PC-9 (cell line): ENCODE measurements around the gene TMEM50B. TPM values are rescaled to one million over a fixed set of nuclear protein-coding genes. Genes with fewer than 3 reads are reported as not detected.
A peak's percentile ranks its signal among the peaks of the same experiment; 100 is the strongest.

Source experiments
- BruUV-seq: library from RNA; stranded (reverse); fragments of 400-500 nt; replicated peaks from 2 replicates; lab custom pipeline; 2021; lab: Mats Ljungman, UMichigan
- CTCF ChIA-PET: fragments of 300-600 bp; sonication (Branson Sonifier 250); formaldehyde crosslinking; loops from one replicate; lab custom pipeline; 2022; ENCODE audit warnings: antibody characterized with exemption; lab: Charles Lee
- POLR2A ChIA-PET: fragments of 300-600 bp; sonication (Branson Sonifier 250); formaldehyde crosslinking; loops from one replicate; lab custom pipeline; 2022; ENCODE audit warnings: antibody characterized with exemption; ENCODE audit not compliant: unreplicated experiment; lab: Charles Lee
- DNase-seq, 2 experiments: peaks; one replicate each; pipeline versions ENCODE4 v3.0.0 to v3.0.0-alpha.2; 2015 to 2022; ENCODE audit warnings: mixed read lengths in 1 of 2
- H2AFZ ChIP-seq: fragments of 200-600 bp; sonication (generic); 2 replicates; pipeline ENCODE4 v1.8.1; 2017; ENCODE audit warnings: antibody characterized with exemption
- H3F3A ChIP-seq: fragments of 200-600 bp; sonication (generic); 2 replicates; pipeline ENCODE4 v1.8.1; 2017; ENCODE audit warnings: antibody characterized with exemption, mild to moderate bottlenecking, low read depth; ENCODE audit not compliant: insufficient read depth
- H3K27ac ChIP-seq: fragments of 200-600 bp; sonication (generic); 2 replicates; pipeline ENCODE4 v1.6.1; 2016; ENCODE audit warnings: mixed run types
- H3K27me3 ChIP-seq: fragments of 200-600 bp; sonication (generic); 2 replicates; pipeline ENCODE4 v1.6.1; 2016; ENCODE audit warnings: low read depth, mixed run types; ENCODE audit not compliant: insufficient read depth
- H3K36me3 ChIP-seq: fragments of 200-600 bp; sonication (generic); 2 replicates; pipeline ENCODE4 v1.6.1; 2016; ENCODE audit warnings: low read depth, mixed run types
- H3K4me1 ChIP-seq: fragments of 200-600 bp; sonication (generic); replicated peaks from 2 replicates; pipeline ENCODE4 v1.6.1; 2016; ENCODE audit warnings: mixed run types; ENCODE audit not compliant: insufficient read depth
- H3K4me2 ChIP-seq: fragments of 200-600 bp; sonication (generic); 2 replicates; pipeline ENCODE4 v1.6.1; 2017; ENCODE audit warnings: mixed run types
- H3K4me3 ChIP-seq: fragments of 200-600 bp; sonication (generic); 2 replicates; pipeline ENCODE4 v1.6.1; 2016; ENCODE audit warnings: mixed run types
- H3K79me2 ChIP-seq: fragments of 200-600 bp; sonication (generic); 2 replicates; pipeline ENCODE4 v1.6.1; 2017; ENCODE audit warnings: low read depth, mixed run types
- H3K9me2 ChIP-seq: fragments of 200-600 bp; sonication (generic); 2 replicates; pipeline ENCODE4 v1.8.1; 2017; ENCODE audit warnings: mild to moderate bottlenecking; ENCODE audit not compliant: insufficient read depth
- H3K9me3 ChIP-seq: fragments of 200-600 bp; sonication (generic); 2 replicates; pipeline ENCODE4 v1.8.1; 2016; ENCODE audit warnings: low read depth; ENCODE audit not compliant: insufficient read depth
- H4K20me1 ChIP-seq: fragments of 200-600 bp; sonication (generic); 2 replicates; pipeline ENCODE4 v1.8.1; 2017; ENCODE audit not compliant: insufficient read depth
- CTCF ChIP-seq: fragments of 200-600 bp; sonication (generic); conservative IDR thresholded peaks from 2 replicates; pipeline ENCODE4 v1.6.1; 2017; ENCODE audit warnings: mixed run types, antibody characterized with exemption, mild to moderate bottlenecking, moderate library complexity
- EZH2 ChIP-seq: fragments of 200-600 bp; sonication (generic); IDR thresholded peaks from 2 replicates; pipeline ENCODE4 v1.8.0; 2017; ENCODE audit warnings: antibody characterized with exemption, low read depth
- intact Hi-C: fragments of 100-400 bp; cut with micrococcal nuclease; formaldehyde crosslinking; loops from one replicate; pipeline ENCODE4 v1.10.0; 2022; ENCODE audit not compliant: unreplicated experiment
- total RNA-seq: library from RNA; stranded (reverse); gene quantifications from 2 replicates; pipeline ENCODE4 v1.2.3, GENCODE V29; 2021

Gene TMEM50B
- total RNA-seq, 1 experiment from 2014 or later = 11.7 TPM

- Histone ChIP-seq H3K9me3 (no peaks in the 10 kb centered on the region), H3K4me2 (peak overlapping the region; percentile 80; the same call in 1 of the 2 replicates), H2AFZ (no peak overlapping the region), H3K79me2 (no peaks in the 10 kb centered on the region), H3K36me3 (no peaks in the 10 kb centered on the region), H3K27ac (no peak overlapping the region), H4K20me1 (no peaks in the 10 kb centered on the region), H3K4me1 (no peaks in the 10 kb centered on the region), H3F3A (no peaks in the 10 kb centered on the region; the same call in 1 of the 2 replicates), H3K9me2 (no peaks in the 10 kb centered on the region), H3K27me3 (no peaks in the 10 kb centered on the region), H3K4me3 (no peak overlapping the region)
- ChIA-PET CTCF (no interaction called here), POLR2A (no interaction called here)
- no peak for DNase-seq
- TF ChIP-seq EZH2 (no peak), CTCF (no peak)
- intact Hi-C loops = loop anchor here (5.0 kb wide), 1 partner anchor 50 kb away; the partner anchor contains the start of genes GART and SON
- BruUV-seq = no TSS peak
Observed at GRCh38 chr21:33492571-33492970, 12.8 kb upstream of the TMEM50B start.

- Histone ChIP-seq H3F3A (no peaks in the 10 kb centered on the region; the same call in 1 of the 2 replicates), H3K27ac (no peak within 1 kb of the TSS), H3K4me3 (peak within 1 kb of the TSS; percentile 63), H3K4me1 (no peaks in the 10 kb centered on the region), H2AFZ (peak within 1 kb of the TSS; percentile 83), H3K9me3 (no peaks in the 10 kb centered on the region), H3K9me2 (no peaks in the 10 kb centered on the region), H3K27me3 (no peaks in the 10 kb centered on the region), H3K79me2 (no peaks in the 10 kb centered on the region), H3K4me2 (peak within 1 kb of the TSS; percentile 80), H4K20me1 (no peaks in the 10 kb centered on the region), H3K36me3 (no peaks in the 10 kb centered on the region)
- peak; percentile 70 to 90 for DNase-seq
- TF ChIP-seq CTCF (no peak), EZH2 (no peak)
- no TSS peak for BruUV-seq
- POLR2A ChIA-PET = interaction anchor here (0.5 to 1.6 kb wide), 3 partner anchors 8 to 17 kb away, joined by 3 to 22 read pairs (median 5); partner anchors contain the start of gene TMEM50B
- CTCF ChIA-PET = interaction anchor here (0.6 to 0.9 kb wide), 2 partner anchors 12 to 292 kb away, joined by 3 to 6 read pairs; partner anchors contain the start of gene TMEM50B
- intact Hi-C loops = loop anchor here (5.0 kb wide), 1 partner anchor 51 kb away; the partner anchor contains the start of genes GART and SON
Observed at GRCh38 chr21:33491373-33492102, 11.8 kb upstream of the TMEM50B start, which contains the start of gene DNAJC28. DNAJC28 (minus strand) TSS chr21:33491716; CDS start chr21:33489393, 2,323 bp downstream.

GRCh38 chr21:33490991-33491372 is 11.2 kb upstream of the TMEM50B start:
- TSS peak; percentile 57 for BruUV-seq
- Histone ChIP-seq H3K27me3 (no peaks in the 10 kb centered on the region), H3K4me1 (no peaks in the 10 kb centered on the region), H3K4me3 (peak overlapping the region; percentile 63), H2AFZ (peak overlapping the region; percentile 83), H3K79me2 (no peaks in the 10 kb centered on the region), H3K27ac (no peak overlapping the region), H3K9me3 (no peaks in the 10 kb centered on the region), H3K9me2 (no peaks in the 10 kb centered on the region), H3K36me3 (no peaks in the 10 kb centered on the region), H4K20me1 (no peaks in the 10 kb centered on the region), H3F3A (no peaks in the 10 kb centered on the region; the same call in 1 of the 2 replicates), H3K4me2 (peak overlapping the region; percentile 80)
- POLR2A ChIA-PET = interaction anchor here (0.5 to 1.6 kb wide), 3 partner anchors 9 to 17 kb away, joined by 3 to 22 read pairs (median 5); partner anchors contain the start of gene TMEM50B
- CTCF ChIA-PET = interaction anchor here (0.6 to 0.9 kb wide), 3 partner anchors 11 to 843 kb away, joined by 3 to 6 read pairs (median 6); partner anchors contain the start of gene TMEM50B
- intact Hi-C loops = loop anchor here (5.0 kb wide), 1 partner anchor 51 kb away; the partner anchor contains the start of genes GART and SON
- TF ChIP-seq EZH2 = no peak
- no peak for DNase-seq
